ENCODE measurements around the gene CTIF.

DNA sequence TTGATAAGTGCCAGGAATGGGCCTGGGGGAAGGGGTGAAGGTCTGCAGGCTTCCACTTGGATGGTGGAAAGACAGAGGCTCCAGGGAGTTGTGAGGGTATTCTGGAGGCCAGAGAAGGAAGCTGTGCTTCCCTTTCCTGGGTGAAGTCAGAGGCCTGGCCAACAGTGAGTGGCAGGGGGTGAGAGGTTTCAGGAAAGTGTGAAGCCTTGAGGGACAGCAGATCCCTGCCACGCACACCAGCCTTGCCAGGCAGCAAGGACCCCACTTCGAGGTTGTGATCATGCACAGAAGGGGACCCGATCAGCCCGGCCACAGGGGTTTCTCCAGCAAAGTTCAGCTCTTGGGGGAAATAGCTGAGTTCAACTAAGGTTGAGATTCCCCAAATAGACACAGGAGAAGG lies 345.5 kb downstream of the CTIF start:
- TF ChIP-seq REST (IDR thresholded peaks at IDR 0.05; ENCODE audit: low read depth) (no peak), EP300 (IDR thresholded peaks at IDR 0.05; ENCODE audit: borderline replicate concordance) (no peak)
